Ramos (cell line): ENCODE results near the gene CALHM6.
"Not testable (repeated sequence)": the region's sequence is repeated elsewhere in the genome, so short reads cannot be mapped to it uniquely, and the experiment has no call there.

Experiments
- in situ Hi-C: fragments of 300-500 bp; cut with MboI; formaldehyde crosslinking; loops from one replicate; pipeline ENCODE4 v1.14.3; 2022; ENCODE audit warnings: low sequenced_read_pairs; ENCODE audit not compliant: unreplicated experiment

The CALHM6 gene

DNA sequence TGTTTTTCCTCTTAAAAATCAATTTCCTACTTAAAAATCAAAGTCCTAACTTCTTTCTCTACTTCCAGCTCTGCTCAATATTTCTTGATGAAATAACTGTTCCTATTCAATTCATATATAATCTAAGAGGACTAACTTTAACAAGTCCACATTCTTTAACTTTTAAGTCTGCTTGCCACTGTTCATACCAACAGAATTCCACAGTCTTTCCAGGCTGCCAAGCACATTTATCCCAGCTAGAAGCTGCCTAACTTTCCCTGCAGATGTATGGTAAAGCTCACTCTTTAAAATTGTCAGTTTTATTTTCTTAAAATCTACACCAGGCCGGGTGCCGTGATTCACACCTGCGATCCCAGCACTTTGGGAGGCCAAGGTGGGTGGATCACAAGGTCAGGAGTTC lies 11.5 kb downstream of the CALHM6 start:
- in situ Hi-C loops, result no loop called here

GRCh38 chr6:116475141-116475540 lies 14.0 kb downstream of the CALHM6 start:
- in situ Hi-C loops, result no loop called here

GRCh38 chr6:116476002-116476678 lies 15.0 kb downstream of the CALHM6 start:
- in situ Hi-C loops, result no loop called here

DNA sequence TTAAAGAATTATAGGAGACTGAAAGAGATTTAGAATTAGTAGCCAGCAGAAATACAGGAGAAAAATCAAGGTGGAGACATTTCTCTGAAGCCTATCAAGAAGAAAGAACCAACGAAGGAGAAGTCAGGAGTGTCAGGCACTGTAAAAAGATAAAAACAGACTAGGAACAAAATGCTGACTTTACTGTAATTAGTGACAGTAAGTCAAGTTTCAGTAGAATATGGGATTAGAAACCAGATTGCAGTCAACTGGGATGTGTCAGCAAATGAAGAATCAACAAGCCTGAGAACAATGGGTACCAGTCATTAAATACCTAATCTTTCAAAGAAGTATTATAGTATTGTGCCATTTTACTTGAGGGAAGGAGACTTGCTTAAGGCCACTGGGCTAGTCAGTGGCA lies 21.6 kb downstream of the CALHM6 start:
- in situ Hi-C loops, result no loop called here

GRCh38 chr6:116483616-116484015 lies 22.4 kb downstream of the CALHM6 start:
- in situ Hi-C loops, result no loop called here

- in situ Hi-C loops, result no loop called here
Observed at GRCh38 chr6:116485559-116486184, 24.5 kb downstream of the CALHM6 start.

DNA sequence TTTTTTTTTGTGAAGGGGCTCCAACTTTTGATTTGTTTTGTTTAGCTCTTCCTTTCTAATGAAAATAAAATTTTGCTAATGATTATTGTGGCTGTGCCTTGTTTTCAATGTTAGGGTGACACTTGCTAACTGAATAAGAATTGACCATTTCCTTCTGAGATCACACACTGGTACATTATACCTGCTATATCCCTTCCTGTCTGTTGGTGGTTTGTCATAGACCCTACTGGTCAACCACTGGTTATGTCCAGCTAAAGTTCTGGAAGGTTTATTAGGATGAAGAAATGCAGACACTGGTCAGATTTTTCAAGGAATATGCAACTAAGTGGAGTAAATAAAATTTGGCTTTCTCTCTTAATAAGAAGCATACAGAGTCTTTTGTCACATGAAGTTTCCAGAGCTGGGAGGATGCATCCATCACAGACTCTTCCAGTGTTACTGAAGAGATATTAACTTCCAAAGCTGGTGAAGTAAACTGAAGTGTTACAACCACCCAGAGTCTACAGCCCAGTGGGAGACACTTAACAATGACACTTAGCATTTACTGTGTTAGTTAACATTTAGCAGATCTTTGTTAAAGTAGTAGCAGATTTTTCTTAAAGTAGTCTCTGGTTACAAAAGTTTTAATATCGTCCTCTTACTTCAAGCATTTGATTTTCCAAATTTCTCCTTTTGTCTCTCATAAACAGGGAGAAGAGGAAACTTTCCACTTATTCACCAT lies 30.6 kb downstream of the CALHM6 start:
- in situ Hi-C loops, result no loop called here

DNA sequence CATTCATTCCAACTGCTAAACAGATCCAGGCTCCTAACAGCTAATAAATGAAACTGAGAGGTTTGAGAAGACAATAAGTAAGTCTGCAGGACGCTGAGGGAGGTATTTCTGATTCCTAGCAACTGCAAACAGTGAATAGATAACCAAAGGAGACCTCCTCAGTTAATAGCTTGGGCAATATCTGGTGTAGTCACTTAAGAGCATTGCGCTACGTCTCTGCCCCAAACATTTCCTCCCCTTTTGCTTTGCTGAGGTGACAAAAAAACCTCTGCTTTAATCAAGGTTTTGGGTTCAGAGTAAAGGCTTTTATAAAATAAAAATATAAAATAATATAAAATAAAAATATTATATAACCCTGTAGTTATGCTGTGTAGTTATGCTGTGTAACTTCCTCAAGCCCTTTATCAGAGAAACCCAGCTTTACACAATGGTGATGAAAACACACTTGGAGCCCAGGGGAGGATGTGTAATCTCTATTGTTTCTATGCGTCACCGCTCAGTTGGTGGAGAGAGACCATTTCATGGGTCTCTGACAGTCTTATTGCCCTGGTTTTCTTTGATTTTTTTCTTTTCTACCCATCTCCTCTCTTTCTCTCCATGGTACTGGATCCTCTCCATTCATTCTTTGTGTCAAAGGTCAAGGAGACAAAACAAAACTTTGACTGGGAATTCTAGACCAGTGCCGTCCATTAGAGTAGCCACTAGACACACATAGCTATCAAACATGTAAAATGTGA lies 31.3 kb downstream of the CALHM6 start:
- in situ Hi-C loops, result no loop called here

DNA sequence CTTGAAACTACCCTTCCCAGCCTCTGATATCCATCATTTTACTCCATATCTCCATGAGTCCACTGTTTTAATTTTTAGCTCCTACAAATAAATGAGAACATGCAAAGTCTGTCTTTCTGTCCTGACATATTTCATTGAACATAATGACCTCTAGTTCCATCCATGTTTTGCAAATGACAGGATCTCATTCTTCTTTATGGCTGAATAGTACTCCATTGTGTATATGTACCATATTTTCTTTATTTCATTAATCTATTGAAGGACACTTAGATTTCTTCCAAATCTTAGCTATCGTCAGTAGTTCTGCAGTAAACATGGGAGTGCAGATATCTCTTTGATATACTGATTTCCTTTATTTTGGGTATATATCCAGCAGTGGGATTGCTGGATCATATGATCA lies 34.0 kb downstream of the CALHM6 start:
- in situ Hi-C loops, result not testable (repeated sequence)

- in situ Hi-C loops, result no loop called here
Observed at GRCh38 chr6:116497113-116497676, 36.0 kb downstream of the CALHM6 start.

- in situ Hi-C loops, result no loop called here
Observed at GRCh38 chr6:116500969-116501433, 39.8 kb downstream of the CALHM6 start.

GRCh38 chr6:116507324-116507723 lies 46.1 kb downstream of the CALHM6 start:
- in situ Hi-C loops, result no loop called here

DNA sequence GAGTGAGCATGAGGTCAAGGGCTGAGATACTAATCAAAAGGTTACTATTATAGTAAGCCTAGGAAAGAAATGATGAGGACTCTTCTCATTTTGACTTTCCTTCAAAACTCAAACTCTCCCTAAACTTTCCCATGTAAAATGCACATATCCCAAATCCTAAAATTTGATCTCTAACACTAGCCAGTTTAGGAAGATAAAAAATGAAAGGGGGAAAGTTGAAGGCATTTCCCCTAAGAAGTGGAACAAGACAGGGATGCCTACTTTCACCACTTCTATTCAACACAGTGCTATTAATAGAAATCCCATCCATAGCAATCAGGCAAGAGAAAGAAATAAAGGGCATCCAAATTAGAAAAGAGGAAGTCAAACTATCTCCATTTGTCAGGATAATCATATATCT lies 47.4 kb downstream of the CALHM6 start:
- in situ Hi-C loops, result no loop called here

GRCh38 chr6:116511424-116512110 lies 50.4 kb downstream of the CALHM6 start, which contains the start of gene CALHM5:
CALHM5 (plus strand) TSS chr6:116511639; CDS start chr6:116511697, 58 bp downstream.
- in situ Hi-C loops, result no loop called here

- in situ Hi-C loops, result no loop called here
Observed at GRCh38 chr6:116512111-116512559, 51.0 kb downstream of the CALHM6 start.

GRCh38 chr6:116512734-116513133 lies 51.6 kb downstream of the CALHM6 start:
- in situ Hi-C loops, result no loop called here
